Stimulated activated CD8-positive, alpha-beta memory T cell treated with anti-CD3 and anti-CD28 coated beads, Interleukin-15, amount 100 ng/mL, for 24 hours (primary cell): ENCODE data around the gene RAVER2.
"Not testable (repeated sequence)": the region's sequence is repeated elsewhere in the genome, so short reads cannot be mapped to it uniquely, and the experiment has no call there.

ENCODE experiments used
- DNase-seq: peaks from one replicate; pipeline ENCODE4 v3.0.0-alpha.2; 2020; ENCODE audit warnings: low read depth

Gene RAVER2

GRCh38 chr1:64748222-64748621 is 3.3 kb downstream of the RAVER2 start:
- DNase-seq: no peak

- DNase-seq: no peak
These were observed 3.8 kb downstream of the RAVER2 start for GRCh38 chr1:64748706-64749105.

GRCh38 chr1:64750092-64750491 is 5.2 kb downstream of the RAVER2 start:
- no peak for DNase-seq

GRCh38 chr1:64750875-64751274 is 6.0 kb downstream of the RAVER2 start:
- no peak for DNase-seq

- DNase-seq: no peak
These were observed 9.3 kb downstream of the RAVER2 start for GRCh38 chr1:64754173-64754572.

- no peak for DNase-seq
These were observed 10.5 kb downstream of the RAVER2 start for GRCh38 chr1:64755361-64755760.

- no peak for DNase-seq
These were observed 11.9 kb downstream of the RAVER2 start for GRCh38 chr1:64756770-64757169.

GRCh38 chr1:64757213-64757612 is 12.3 kb downstream of the RAVER2 start:
- no peak for DNase-seq

GRCh38 chr1:64758233-64758632 is 13.4 kb downstream of the RAVER2 start:
- DNase-seq: no peak

- DNase-seq: no peak
These were observed 15.1 kb downstream of the RAVER2 start for GRCh38 chr1:64759968-64760367.

- no peak for DNase-seq
These were observed 20.1 kb downstream of the RAVER2 start for GRCh38 chr1:64765012-64765411.

GRCh38 chr1:64765826-64766225 is 21.0 kb downstream of the RAVER2 start:
- DNase-seq: no peak

- no peak for DNase-seq
These were observed 21.6 kb downstream of the RAVER2 start for GRCh38 chr1:64766429-64766828.

GRCh38 chr1:64769482-64769881 is 24.6 kb downstream of the RAVER2 start:
- DNase-seq: no peak

- DNase-seq: no peak
These were observed 25.1 kb downstream of the RAVER2 start for GRCh38 chr1:64769971-64770370.

- not testable (repeated sequence) for DNase-seq
These were observed 28.4 kb downstream of the RAVER2 start for GRCh38 chr1:64773306-64773705.

GRCh38 chr1:64775113-64775512 is 30.2 kb downstream of the RAVER2 start:
- no peak for DNase-seq

GRCh38 chr1:64782044-64782443 is 37.2 kb downstream of the RAVER2 start:
- DNase-seq: not testable (repeated sequence)

- not testable (repeated sequence) for DNase-seq
These were observed 38.0 kb downstream of the RAVER2 start for GRCh38 chr1:64782848-64783247.

- no peak for DNase-seq
These were observed 46.1 kb downstream of the RAVER2 start for GRCh38 chr1:64790832-64791487.

GRCh38 chr1:64798872-64799271 is 54.0 kb downstream of the RAVER2 start:
- DNase-seq: no peak

GRCh38 chr1:64801851-64802523 is 57.1 kb downstream of the RAVER2 start:
- DNase-seq: no peak

- no peak for DNase-seq
These were observed 64.4 kb downstream of the RAVER2 start for GRCh38 chr1:64809309-64809708.

- no peak for DNase-seq
These were observed 65.1 kb downstream of the RAVER2 start for GRCh38 chr1:64810001-64810400.
